ENCODE measurements around the gene AGBL1.

DNA sequence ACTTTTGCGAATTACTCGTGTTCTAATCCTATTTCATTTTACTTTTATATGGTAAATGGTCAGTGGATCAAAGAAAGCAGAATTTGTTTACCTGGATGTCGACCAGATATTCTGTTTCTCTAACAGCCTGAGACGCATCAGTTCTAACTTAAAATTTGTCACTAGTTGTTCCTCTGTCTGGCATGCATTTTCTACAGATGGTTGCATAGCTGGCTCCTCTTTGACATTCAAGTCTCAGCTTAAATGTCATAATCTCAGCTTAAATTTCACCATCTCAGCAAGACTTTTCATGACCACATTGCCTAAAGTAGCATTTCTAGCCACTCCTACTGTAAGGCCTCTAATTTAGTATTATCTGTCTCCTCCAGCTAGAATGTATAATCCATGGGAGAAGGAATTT is 609.3 kb downstream of the AGBL1 start:
- no peak for TF ChIP-seq TAF1 (IDR thresholded peaks at IDR 0.05; ENCODE audit: borderline replicate concordance, insufficient read depth, low read length)
- TF ChIP-seq SIN3A (IDR thresholded peaks at IDR 0.05; ENCODE audit: borderline replicate concordance, insufficient read depth, low read length): no peak
- no peak for TF ChIP-seq POLR2AphosphoS5 (IDR thresholded peaks at IDR 0.05; ENCODE audit: low read depth, low read length)
- TF ChIP-seq, protein P1, sequence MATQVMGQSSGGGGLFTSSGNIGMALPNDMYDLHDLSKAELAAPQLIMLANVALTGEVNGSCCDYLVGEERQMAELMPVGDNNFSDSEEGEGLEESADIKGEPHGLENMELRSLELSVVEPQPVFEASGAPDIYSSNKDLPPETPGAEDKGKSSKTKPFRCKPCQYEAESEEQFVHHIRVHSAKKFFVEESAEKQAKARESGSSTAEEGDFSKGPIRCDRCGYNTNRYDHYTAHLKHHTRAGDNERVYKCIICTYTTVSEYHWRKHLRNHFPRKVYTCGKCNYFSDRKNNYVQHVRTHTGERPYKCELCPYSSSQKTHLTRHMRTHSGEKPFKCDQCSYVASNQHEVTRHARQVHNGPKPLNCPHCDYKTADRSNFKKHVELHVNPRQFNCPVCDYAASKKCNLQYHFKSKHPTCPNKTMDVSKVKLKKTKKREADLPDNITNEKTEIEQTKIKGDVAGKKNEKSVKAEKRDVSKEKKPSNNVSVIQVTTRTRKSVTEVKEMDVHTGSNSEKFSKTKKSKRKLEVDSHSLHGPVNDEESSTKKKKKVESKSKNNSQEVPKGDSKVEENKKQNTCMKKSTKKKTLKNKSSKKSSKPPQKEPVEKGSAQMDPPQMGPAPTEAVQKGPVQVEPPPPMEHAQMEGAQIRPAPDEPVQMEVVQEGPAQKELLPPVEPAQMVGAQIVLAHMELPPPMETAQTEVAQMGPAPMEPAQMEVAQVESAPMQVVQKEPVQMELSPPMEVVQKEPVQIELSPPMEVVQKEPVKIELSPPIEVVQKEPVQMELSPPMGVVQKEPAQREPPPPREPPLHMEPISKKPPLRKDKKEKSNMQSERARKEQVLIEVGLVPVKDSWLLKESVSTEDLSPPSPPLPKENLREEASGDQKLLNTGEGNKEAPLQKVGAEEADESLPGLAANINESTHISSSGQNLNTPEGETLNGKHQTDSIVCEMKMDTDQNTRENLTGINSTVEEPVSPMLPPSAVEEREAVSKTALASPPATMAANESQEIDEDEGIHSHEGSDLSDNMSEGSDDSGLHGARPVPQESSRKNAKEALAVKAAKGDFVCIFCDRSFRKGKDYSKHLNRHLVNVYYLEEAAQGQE (IDR thresholded peaks at IDR 0.05; ENCODE audit: insufficient read depth in 1 of 2, low read depth in 2 of 2, low read length in 2 of 2): no peak
- no peak for TF ChIP-seq FOXP2 (optimal IDR thresholded peaks at IDR 0.05; ENCODE audit: borderline replicate concordance, extremely low read depth, extremely low read length, insufficient read depth)

Data from PFSK-1 (cell line).